COLO668 (cell line): ENCODE results near the gene MYH9.

ENCODE experiments used
- DNase-seq: peaks from one replicate; lab custom pipeline; 2025; ENCODE audit not compliant: unreplicated experiment; lab: John Stamatoyannopoulos, UW

Gene MYH9

DNA sequence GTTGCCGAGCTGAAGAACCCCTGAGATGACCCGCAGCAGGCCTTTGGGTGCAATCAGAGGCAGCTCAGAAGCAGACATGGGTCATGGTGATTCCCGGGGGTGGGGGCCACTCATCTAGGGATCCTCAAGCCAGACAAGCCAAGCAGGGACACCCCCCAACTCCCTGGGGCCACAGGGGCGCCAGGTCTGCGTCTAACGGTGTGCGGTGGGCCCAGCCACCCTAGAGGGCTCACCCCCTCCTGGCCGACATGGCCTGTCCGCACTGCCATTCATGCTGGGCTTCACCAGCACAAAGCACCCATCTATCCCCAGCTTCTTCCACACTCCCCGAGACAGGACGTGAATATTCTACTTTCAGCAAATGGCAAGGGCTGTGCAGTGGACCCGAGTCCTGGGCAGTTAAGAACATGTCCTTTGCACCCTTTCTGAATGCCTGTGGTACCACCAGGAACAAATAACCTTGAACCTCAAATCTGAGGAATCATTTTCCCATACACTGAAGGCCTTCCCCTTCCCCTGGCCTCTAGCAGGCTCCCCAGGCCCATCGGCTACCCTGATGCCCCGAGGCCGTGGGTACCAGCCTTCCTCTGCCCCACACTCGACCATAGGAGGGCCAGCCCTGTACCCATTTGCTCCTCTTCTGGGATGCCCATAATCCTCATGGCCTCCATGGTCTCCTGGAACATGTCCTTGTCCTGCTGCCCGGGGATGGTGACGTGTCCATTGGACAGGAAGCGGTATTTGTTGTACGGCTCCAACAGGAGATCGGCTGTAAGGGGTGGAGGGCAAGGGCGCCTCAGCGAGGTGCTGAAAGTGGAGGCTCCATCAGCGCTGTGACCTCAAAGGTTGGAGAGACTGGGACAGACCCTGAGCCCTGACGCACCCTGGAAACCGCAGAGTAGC is 67.9 kb downstream of the MYH9 start:
- DNase-seq, result no peak

DNA sequence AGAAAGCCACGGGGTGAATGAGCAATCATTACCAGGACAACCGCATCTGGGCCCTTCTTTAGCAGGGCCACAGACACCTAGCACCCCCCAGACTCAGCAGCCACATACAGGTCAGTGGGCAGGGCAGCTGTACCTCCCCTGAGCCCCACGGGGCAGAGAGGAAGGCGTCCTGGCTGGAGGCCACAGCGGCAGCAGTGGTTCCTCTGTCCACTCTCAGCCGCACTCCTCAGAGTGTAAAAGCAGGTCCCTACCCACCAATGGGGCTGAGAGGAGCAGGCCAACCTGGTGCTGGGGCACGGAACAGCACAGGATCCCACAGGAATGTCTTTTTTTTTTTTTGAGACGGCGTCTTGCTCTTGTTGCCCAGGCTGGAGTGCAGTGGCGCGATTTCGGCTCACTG is 69.3 kb downstream of the MYH9 start:
- DNase-seq, result no peak

DNA sequence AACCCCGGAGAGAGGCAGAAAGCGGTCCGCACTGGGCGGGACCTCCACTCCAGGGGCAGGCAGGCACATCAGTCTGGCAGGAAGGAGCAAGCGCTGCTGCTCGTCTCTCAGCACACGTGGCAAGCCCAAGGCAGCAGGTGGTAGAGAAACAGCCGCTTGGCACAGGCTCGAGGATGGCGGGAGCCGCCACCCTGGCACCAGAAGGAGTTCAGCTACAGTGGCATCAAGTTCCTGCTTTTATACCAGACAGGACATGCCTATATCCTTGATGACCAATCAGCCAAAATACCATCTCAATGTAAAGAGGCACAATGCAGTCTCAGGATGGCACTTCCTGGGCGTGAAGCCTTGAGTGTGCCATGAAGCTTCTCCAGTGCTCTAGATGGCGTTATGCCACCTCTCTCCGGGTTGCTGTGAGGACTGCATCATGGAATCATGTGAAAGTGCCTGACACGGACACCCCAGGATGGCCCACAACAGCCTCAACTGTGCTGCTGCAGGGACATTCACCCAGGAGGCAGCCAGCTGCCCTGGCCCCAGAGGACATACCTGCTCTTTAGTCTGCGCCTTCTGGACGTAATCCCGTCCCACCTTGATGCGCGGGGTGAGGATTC is 70.0 kb downstream of the MYH9 start:
- no peak for DNase-seq

DNA sequence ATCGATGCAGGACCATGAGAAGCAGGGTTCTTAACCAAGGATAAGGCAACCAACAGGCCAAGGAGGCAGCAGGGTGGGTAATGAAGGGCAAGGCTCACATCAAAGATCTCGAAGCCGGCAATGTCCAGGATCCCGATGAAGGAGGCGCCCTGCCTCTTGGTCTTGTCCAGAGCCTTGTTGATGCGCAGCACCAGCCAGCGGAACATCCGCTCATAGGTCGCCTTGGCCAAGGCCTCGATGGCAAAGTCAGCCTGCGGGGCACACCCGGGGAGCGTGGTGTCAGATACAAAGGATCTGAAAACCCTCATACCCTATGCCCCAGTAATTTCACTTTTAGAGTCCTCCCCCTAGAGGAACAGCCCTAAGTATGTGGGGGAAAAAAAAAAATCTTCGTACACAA is 71.3 kb downstream of the MYH9 start:
- DNase-seq, result no peak

DNA sequence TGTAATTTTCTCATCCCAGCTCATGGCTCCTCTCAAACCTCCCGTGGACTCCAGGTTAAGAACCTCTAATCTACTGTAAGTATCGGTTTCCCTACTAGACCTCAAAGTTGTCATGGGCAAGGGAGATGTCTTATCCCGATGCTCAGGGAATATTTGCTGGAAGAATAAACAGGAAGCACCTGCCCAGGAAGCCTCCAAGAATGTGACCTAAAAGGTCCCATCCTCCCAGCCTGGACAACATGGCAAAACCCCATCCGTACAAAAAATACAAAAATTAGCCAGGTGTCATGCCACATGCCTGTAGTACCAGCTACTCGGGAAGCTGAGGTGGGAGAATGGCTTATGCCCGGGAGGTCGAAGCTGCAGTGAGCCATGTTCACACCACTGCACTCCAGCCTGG is 72.4 kb downstream of the MYH9 start:
- no peak for DNase-seq

DNA sequence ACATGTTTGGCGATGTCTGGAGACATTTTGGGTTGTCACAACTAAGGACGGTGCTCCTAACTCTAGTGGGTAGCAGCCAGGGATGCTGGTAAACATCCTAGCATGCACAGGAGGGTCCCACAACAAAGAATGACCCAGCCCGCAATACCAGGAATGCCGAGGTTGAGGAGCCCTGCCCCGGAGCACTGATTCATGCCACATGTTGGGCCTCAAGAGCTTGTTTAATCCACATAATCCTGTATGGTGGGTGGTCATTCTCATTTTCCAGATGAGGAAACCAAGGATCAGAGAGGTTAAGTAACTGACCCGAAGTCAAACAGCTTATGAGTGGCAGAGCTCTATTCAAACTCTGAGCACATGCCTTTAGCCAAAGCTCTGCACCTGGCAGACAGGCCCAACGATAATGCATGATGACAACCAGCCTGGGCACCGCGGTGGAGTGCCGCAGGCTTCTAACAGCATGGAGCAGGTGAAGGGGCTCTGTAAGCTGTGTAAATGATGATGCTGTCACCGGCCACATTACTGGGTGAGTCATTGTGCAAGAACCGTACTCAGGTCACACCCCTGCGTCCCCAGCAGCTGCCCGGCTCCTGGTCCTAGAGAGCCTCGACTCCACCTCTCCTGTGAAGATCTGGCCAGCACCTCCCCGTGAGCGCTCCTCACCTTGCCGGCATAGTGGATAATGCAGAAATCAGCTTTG is 76.2 kb downstream of the MYH9 start:
- peak; percentile 57 for DNase-seq

DNA sequence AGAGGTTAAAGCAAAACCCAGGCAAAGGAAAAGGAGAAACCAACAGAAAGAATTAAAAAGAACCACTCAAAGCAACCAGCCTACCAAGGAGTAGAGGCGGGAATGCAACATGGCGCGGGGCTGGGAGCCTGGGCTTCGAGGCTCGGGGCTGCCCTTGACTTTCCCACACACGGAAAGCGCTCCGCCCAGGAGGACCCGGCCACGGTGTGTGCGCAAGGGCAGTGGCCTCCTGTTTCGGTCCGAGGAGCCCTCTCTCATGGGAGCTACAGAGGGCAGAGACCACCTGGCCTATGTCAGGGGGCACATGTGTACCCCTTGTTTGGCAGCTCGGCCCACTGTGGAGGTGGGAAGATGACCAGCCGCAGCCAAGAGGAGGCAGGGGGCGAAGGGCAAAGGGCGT is 78.9 kb downstream of the MYH9 start:
- no peak for DNase-seq

DNA sequence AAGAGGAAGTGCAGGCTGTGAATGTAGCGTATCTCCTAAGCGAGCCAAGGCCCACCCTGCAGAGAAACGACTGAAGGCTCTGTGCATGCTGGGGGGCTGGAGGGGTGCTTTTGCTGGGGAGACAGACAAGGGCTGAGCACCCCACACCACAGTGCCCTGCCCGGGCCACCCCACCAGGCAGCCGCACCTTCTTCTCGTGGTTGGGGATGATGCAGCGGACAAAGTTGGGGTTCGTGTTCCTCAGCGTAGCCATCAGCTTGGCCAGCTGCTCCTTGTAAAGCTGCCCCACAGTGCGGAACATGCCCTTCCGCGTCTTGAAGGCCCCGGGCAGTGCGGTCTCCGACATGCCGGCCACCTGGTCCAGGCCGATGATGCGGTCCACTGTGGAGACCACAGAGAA is 81.5 kb downstream of the MYH9 start:
- DNase-seq, result no peak

DNA sequence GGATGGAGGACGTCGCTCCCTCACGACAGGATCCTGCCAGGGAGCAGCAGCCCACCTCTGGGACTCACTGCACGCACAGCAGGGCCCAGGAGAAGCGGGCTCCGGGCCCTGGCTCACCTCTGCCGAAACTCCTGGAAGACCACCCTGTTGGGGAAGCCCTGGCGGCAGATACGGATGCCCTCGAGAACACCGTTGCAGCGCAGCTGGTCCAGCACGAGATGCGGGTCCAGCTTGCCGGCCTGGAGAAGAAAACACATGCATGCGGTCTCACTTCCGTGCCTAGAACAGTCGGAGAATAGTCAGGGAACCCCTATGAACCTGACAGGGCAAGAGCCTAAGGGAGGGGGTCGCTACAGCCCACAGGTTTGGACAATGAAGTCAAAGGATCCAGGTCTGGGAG is 82.0 kb downstream of the MYH9 start:
- DNase-seq, result no peak

DNA sequence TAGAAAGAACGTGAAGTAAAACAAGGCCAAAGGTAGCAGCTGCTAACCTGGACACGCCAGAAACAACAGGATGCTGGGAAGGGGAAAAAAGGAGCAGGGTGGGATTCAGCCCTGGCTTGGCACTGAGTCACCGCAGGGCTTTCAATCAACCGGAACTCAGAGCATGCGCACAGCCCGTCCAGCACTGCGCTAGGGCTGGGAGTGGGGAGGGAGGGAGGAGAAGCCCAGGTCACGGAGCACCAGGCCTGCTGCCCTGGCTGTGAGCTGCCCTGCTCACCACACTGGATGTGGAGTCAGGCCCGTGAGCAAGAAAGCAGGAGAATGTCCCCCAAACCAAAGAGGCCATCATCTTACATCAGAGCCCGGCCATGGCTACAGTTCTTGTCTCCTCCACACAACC is 83.3 kb downstream of the MYH9 start:
- DNase-seq, result no peak

DNA sequence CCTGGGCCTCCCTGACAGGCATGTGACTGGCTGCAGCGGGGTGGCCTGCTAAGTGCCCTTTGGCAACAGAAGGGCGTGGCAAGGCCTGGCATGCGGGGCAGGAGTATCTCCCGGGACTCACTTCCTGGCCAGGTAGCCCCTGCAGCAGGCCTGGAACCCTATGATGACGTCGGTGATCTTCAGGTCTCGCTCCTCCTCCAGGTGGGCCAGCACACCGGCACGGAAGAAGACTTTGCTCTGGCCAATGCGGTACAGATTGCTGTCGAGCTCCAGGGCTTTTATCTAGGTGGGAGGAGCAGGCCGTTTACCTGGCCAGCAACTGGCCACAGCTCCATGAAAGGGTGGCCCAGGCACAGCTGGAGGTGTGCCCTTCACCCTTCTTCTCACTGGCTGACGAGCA is 83.9 kb downstream of the MYH9 start:
- DNase-seq, result no peak

DNA sequence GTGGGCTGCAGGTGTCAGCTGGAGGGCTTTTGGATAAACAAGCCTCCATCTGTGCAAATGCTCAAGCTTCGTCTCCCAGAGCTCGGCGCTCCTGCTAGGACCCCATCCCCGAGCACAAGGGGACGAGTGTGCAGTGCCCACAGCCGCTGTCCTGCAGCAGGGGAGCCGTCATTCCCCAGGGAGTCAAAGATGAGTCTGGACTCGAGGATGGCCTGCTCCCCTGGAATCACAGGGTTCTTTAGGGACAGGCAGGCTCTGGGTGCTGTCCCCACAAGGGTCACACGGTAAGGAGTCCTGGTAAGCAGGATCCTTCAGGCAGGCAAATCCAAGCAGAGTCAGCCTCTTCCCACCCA is 84.7 kb downstream of the MYH9 start:
- no peak for DNase-seq

DNA sequence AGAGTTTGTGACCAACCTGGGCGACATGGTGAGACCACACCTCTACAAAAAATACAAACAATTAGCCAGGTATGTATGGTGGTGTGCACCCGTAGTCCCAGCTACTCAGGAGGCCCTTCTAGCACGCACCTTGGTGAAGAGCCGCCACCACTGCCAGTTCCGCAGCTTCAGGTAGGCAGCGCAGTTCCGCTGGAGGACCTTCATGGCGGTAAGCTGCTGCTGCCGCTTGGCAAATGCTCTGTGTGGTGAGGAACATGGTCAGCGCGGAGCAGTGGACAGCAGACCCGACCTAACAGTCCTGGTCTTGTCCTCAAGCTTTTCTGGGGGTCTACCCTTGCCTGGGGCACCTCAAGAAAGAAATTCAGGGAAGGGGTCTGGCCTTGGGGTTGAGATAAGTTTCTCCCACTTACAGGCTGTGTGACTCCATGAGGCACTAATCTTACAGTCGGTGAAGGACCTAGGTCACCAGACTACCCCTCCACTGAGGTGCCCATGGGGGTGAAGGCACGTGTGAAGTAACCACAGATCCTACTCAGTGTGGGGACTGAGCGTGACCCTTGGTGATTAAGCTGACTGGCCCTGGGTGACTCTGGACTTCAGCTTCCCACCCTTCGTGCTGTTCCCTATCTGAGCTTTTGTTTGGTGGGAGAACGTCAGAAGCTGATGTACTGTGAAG is 85.2 kb downstream of the MYH9 start:
- no peak for DNase-seq

DNA sequence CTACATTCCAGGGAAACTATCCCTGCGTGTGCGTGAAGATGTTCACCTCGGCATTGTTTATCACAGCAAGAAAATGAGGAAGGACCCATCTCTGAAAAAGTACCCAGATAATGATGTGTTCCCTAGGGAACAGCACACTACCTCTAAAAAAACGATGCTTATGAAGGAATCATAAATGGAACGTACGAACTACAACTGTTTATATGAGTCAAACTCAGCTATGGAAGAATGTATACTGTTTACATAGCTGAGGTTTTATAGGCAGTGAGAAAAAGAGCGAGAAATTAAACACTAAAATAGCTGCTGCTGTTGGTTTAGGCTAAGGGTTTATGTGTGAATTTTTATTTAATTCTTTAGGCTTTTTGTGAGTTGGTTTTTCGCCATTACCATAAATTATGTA is 85.9 kb downstream of the MYH9 start:
- DNase-seq, result no peak

DNA sequence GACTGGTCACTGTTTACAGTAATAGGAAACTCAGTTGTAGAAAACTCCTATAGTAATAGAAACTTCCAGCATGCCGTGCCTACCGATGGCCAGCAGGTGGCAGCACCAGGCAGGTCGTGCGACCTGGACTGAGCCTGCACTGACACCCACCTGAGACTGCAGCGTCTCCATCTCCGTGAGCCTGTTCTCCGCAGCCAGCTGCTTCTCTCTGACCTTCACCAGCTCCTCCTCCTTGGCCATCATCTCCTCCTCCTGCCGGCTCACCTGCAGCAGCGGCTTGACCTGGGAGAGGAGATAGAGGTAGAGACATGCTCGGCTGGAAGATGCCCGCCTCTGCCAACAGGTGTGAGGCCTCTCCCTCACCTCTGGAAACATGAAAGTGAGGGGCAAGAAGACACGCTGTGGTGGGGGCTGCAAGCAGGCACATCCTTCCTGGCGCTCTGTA is 86.4 kb downstream of the MYH9 start:
- peak; percentile 74 for DNase-seq

DNA sequence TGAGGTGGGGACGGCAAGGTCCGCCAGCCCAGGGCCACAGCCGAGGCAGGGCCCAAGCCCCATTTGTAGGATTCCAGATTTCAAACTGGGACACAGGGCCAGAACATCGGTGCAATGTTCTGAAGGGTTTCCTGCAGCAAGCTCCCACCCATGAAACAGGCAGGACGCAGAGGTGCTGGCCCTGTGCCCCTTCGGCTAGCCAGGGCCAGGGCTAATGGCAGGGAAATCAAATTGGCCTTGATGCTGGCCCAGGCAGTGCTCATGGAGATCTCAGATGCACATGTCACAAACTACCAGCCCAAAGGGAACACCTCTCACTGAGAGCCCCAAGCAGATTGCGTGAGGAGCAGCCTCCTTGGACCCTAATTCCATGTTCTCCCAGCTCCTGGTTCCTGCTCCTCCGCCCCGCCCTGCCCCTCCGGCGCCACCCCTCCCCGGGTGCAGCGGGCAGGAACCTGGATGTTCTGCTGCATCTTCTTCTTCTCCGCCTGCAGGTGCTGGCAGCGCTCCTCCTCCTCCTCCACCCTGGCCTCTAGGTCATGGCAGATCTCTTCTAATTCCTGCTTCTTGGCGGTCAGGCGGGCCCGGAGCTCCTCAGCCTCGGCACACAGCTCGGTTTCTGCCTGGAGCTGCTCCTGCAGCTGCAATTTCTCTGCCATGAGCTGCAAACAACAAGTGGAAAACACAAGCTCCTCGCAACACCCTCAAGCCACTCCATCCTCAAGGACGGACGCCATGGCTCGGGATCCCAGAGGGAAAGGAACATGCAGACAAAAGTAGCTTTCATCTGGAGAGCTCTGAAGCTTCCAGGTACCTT is 87.2 kb downstream of the MYH9 start:
- no peak for DNase-seq

DNA sequence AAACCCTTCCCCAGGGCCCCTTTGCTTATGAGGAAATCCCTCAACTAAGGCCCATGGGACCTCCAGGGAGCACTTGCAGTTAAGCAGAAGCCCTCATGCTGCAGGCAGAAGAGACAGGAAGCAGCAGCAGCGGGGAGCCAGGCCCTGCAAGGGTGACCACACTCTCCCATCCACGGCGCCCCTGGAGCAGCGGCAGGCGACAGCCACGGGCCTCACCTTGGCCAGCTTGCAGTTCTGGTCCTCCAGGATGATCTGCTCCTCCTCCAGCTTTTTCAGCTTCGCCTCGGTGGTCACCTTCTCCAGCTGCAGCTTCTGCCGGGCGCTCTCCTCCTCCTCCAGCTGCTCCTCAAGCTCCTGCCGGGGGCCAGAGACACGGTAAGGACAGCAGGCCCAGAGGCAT is 87.9 kb downstream of the MYH9 start:
- no peak for DNase-seq

DNA sequence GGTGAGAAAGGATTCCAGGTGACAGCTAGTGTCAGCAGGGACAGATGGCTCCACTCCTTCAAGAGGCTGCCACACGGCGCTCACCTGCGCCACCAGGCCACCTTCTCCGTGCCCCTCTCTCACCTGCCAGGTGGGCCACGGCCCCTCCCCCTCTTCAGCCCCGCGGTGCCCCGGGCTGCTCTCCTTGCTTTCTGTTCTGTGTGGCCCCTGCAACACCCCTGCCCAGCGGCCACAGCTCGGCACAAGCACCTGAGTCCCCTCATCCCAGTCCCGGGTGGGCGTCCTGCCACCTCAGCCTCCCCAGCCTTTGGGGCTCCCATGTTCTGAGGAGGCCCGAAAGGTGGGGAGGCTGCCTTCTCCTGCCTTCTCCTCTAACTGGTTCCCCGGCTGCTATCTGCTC is 88.5 kb downstream of the MYH9 start:
- no peak for DNase-seq

DNA sequence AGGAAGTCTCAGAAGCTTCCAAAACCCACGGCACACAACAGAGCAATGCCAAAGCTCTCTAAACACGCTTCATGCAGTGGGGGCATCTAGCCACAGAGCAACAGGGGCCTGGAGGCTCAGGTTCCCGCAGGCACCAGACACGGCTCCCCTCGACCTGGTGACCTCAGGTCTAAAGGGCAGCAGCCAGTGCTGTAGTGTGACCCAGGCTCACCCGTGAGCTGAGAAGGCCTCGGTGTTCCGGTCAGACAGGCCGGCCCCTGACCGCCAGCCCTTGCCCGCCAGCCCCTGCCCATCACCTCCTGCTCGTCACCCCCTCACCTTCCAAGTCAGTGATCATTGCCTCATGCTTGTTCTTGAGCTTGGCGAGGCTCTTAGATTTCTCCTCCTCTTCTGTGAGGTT is 89.2 kb downstream of the MYH9 start:
- DNase-seq, result no peak

DNA sequence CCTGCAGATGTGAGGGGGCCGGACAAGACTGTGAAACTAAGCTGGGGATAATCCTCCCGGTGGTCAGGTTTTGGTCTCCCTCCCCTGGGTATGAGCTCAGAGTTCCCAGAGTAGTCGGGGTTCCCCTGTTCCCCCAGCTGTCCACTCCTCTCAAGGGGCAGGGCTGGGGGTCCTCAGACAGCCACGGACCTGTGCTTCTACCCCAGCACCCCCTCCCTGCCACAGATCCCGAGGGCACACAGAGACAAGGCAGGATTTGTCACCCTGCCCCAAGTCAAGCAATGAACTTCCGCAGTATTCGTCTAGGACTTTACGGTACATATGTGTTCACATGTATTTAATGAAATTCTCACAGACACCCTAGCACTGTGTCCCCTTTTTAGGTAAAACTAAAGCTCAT is 89.6 kb downstream of the MYH9 start:
- DNase-seq, result no peak

DNA sequence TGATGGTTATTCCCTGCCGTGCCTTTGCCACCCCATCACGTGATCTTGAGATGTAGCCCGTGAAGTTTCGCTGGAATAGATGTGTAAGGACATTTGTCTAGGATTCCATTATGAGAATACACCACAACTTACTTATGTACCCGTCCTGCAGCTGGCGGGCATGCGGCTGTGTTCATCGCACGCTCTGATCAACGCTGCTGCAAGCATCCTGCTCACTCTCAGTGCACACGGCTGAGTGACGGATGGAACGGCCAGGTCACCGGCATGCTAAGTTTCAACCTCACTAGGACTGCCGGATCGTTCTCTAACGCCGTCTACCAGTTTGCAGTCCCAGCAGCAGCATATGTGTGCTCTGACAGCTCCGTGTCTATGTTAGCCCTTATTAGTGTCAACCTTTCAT is 90.2 kb downstream of the MYH9 start:
- DNase-seq, result no peak
